ENCODE results near the gene RILPL1.
"Not testable (repeated sequence)": the region's sequence is repeated elsewhere in the genome, so short reads cannot be mapped to it uniquely, and the experiment has no call there.

The RILPL1 gene, protein sequence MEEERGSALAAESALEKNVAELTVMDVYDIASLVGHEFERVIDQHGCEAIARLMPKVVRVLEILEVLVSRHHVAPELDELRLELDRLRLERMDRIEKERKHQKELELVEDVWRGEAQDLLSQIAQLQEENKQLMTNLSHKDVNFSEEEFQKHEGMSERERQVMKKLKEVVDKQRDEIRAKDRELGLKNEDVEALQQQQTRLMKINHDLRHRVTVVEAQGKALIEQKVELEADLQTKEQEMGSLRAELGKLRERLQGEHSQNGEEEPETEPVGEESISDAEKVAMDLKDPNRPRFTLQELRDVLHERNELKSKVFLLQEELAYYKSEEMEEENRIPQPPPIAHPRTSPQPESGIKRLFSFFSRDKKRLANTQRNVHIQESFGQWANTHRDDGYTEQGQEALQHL

DNA sequence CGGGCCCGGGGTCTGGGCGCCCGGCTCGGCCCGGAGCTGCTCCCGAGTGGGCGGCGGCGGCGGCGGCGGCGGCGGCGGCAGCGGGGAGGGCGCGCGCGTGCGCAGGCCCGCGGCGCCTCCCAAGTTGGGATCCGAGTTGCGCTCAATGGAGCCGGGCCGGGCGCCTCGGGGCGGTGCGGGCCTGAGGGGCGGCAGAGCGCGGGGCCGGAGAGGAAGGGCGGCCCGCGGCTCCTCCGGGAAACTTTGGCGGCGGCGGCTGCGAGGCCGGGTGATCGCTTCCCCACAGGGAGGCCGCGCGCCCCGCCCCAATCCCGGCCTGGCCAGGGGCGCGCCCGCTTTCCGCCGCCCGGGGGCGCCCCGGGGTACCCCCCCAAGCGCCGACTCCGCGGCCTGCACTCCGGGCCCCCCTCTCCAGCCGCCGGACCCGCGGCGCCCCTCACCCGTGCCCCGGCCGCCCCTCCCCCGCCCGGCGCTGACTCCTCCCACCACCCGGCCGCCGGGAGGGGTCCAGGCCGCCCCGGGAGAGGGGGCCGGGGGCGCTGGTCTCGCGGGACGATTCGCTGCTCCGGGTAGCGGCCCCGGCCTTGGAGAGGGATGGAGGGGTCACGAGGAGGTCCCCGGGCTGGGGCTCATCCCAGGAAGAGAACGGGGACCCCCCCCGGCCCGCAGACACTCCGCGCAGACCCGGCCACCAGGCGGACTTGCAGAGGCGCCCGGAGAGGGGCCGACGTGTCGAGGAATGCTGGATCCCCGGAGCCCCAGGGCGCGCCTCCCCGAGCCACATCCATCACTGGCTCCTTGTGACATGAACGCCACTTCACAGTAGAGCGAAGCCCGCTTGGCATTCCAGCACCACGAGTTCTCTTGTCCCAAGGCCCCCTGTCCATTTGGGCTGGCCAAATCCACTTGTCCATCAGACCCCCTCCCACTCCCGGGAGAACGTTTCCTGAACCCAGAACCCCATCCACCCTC, at the start of gene RILPL1:
RILPL1 (minus strand) TSS at position 48 of the 972 bp plus-strand sequence. CDS start 237 bp downstream, outside the sequence.
- peak; percentile 13 for DNase-seq (ENCODE audit: low spot score)

DNA sequence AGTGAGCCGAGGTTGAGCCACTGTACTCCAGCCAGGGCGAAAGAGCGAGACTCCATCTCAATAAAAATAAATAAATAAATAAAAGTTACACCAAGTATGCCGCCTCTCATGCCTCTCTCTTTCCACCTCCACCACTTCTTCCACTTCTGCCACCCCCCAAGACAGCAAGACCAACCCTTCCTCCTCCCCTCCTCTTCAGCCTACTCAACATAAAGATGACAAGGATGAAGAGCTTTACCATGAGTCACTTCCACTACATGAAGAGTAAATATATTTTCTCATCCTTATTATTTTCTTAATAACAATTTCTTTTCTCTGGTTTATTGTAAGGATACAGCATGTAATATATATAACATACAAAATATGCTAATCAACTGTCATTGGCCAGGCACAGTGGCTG, 47.3 kb upstream of the RILPL1 start:
- DNase-seq (ENCODE audit: low spot score) = no peak

DNA sequence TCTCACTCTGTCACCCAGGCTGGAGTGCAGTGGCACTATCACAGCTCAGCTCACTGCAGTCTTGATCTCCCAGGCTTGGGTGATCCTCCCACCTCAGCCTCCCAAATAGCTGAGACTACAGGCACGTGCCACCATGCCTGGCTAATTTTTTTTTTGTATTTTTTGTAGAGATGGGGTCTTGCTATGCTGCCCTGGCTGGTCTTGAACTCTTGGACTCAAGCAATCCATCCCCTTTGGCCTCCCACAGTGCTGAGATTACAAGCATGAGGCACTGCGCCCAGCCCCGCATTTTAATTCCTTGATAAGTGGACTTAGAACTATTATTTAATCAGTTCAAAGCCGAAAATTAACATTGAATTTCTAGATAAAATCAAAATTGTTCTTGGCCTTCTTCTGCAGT, 45.3 kb upstream of the RILPL1 start:
- DNase-seq (ENCODE audit: low spot score) = not testable (repeated sequence)

DNA sequence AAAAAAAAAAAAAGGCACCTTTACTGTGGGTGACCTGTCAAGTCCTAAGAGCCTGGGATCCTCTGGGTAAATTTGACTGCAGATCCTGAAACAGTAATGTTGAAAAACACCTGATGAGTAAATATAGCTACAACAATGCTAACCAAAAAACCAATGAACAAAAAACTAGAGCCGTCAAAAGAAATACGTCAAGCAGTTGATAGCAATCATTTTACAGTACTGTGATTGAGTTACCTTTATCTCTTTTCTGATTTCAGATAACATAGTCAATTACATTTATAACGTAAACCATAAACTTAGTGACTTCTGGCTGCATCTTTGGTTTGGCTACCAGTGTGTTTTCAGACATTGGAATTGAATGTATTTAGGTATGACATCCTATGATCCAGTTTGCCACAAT, 44.7 kb upstream of the RILPL1 start:
- DNase-seq (ENCODE audit: low spot score) = no peak

DNA sequence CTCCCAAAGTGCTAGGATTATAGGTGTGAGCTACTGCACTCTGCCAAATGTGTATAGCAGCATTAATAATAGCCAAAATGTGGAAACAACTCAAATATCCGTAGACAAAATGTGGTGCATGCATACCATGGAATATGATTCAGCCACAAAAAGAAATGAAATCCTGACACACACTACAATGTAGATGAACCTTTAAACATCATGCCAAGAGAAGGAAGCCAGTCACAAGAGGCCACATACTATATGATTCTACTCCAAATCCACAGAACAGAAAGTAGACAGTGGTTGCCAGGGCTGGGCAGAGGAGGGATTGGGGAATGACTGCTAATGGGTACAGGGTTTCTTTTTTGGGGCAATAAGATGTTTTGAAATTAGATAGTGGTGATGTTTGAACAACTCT, 43.1 kb upstream of the RILPL1 start:
- DNase-seq (ENCODE audit: low spot score) = no peak

DNA sequence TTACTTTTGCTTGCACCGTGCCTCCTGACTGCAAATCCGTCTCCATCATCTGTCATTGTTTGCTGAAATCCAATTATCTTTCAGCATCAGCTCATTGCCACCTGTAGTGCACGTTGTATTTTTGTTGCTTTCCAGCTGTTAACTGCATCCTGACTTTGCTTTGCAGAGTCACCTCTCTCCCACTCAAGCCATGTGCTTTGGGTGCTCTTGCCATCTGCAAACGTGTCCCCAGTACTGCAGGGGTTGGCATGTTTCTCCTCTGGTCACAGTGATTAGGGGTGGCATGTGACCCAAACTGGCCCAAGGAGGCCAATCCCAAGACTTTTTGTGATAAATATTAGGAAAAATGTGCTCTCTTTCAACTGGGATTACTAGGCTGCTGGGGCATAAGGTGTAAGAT, 40.4 kb upstream of the RILPL1 start:
- no peak for DNase-seq (ENCODE audit: low spot score)

DNA sequence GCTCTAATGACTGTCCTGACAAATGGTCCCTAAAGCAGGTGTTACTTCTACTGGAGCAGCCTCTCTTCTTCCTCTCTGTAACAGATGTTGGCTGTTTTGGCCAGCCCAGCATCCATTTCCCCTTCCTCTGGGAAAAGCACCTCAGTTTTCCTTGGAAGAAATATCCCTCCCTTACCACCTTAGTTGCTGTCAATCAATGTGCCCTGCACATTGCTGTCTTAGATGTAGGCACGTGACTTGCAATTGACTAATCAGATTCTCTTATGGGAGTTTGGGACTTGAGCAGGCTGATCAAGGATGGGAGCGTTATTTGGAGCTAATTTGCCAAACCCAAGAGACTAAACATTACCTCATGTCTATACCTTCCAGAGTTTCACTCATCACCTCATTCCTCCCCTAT, 38.9 kb upstream of the RILPL1 start:
- no peak for DNase-seq (ENCODE audit: low spot score)

DNA sequence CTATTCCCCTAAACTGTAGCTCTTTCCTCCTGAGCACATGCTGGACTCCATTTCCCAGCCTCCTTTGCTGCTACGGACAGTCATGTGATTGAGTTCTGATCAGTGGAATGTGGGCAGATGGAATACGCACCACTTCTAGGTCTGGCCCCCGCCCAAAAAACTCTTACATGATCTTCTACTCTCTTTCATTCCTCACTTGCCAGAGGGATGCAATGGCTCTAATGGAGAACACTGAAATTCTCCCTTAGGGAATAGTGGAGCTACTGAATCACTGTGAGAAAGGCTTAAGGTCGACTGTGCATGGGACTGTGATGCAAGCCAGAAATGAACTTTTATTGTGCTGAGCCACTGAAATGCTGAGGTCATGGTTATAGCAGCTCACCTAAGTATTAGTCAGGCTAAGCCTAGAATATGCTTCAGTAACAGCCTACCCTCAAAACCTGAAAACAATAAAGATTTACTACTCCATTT, 37.9 kb upstream of the RILPL1 start:
- no peak for DNase-seq (ENCODE audit: low spot score)

DNA sequence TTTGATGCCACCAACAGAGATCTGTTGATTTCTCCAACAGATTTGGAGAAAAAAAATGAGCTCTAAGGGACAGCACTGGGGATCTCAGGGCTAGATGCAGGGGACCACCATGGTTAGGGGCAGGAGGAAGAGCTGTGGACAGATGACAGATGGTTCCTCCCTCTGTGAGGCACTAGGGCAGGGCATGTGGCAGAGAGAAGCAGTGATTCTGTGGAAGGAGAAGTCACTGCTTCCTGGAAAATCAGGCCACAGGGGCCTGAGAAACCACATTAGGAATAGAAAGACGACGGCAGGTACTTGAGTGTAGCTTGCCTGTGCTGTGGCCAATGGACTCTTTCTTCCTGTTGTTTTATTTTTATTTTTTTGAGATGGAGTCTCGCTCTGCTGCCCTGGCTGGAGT, 25.9 kb upstream of the RILPL1 start:
- no peak for DNase-seq (ENCODE audit: low spot score)

DNA sequence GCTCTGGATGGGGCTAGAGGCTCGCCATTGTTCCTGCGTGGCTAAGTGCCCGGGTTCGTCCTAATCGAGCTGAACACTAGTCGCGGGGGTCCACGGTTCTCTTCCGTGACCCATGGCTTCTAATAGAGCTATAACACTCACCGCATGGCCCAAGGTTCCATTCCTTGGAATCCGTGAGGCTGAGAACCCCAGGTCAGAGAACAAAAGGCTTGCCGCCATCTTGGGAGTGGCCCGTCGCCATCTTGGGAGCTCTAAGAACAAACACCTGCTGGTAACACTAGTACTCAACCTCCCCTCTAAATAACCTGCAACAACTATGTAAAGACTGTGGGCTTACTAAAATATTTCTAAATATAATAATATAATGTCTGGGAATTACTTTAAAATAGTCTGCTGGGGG, 25.0 kb upstream of the RILPL1 start:
- not testable (repeated sequence) for DNase-seq (ENCODE audit: low spot score)

DNA sequence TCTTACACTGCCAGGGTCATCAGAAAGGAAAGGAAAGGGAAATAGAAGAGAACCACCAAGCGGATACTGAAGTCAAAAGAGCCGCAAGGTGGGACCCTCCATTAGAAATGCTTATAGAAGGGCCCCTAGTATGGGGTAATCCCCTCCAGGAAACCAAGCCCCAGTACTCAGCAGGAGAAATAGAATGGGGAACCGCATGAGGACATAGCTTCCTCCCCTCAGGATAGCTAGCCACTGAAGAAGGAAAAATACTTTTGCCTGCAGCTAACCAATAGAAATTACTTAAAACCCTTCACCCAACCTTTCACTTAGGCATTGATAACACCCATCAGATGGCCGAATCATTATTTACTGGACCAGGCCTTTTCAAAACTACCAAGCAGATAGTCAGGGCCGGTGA, 21.3 kb upstream of the RILPL1 start:
- DNase-seq (ENCODE audit: low spot score) = not testable (repeated sequence)

DNA sequence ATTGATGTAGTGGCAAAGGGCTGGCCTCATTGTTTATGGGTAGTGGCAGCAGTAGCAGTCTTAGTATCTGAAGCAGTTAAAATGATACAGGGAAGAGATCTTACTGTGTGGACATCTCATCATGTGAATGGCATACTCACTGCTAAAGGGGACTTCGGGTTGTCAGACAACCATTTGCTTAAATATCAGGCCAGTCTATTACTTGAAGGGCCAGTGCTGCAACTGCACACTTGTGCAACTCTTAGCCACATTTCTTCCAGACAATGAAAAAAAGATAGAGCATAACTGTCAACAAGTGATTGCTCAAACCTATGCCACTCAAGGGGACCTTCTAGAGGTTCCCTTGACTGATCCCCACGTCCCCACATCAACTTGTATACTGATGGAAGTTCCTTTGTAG, 20.6 kb upstream of the RILPL1 start:
- not testable (repeated sequence) for DNase-seq (ENCODE audit: low spot score)

DNA sequence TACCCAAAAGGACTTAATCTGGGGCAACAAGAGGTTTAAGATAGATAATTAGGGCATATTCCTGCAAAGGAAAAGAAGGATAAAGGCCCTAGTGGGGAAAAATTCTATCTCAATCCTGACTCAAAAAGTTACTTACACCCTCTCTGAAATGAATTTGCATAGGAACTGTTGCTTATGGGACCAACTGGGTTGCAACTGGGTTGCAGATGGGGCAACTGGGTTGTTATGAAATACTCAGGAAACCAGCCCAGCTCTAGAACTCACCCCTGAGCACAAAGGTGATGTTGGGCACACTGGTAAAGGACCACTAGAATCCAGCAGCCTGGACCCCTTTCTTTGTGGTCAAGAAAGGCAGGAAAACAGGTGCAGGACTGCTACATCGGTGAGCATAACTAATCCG, 17.2 kb upstream of the RILPL1 start:
- DNase-seq (ENCODE audit: low spot score) = no peak

DNA sequence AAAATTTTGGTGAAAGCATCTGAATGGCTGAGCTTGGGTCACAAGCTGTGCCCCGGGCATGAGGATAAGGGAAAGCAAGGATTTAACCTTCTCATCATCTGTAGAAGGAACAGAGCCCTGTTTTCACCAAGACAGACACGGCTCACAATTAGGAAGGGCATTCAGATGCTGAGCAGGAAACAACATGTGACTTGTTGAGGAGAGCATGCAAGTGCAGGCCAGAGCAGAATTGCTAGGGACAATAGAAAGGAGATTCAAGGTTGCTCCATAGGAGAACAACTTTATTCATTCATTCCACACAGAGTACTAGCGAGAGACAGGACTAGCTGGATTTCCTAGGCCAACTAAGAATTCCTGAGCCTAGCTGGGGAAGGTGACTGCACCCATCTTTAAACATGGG, 14.6 kb upstream of the RILPL1 start:
- no peak for DNase-seq (ENCODE audit: low spot score)

DNA sequence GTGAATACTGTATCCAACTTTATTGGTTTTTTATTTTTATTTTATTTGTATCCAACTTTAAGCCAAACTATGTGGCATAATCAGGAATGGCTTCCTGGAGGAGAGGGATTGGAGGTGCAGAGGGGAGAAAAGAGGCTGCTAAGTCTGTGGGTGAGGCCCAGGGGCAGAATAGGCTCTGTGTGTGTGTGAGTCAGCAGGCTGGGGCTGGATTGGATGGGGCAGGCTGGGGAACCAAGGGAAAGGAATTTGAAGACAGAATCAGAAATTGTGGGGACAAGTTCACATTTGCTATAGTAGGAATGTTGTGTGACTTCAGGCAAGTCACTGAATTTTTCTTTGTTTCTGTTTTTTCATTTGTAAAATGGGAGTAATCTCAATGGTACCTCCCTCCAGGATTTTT, 12.8 kb upstream of the RILPL1 start:
- no peak for DNase-seq (ENCODE audit: low spot score)

DNA sequence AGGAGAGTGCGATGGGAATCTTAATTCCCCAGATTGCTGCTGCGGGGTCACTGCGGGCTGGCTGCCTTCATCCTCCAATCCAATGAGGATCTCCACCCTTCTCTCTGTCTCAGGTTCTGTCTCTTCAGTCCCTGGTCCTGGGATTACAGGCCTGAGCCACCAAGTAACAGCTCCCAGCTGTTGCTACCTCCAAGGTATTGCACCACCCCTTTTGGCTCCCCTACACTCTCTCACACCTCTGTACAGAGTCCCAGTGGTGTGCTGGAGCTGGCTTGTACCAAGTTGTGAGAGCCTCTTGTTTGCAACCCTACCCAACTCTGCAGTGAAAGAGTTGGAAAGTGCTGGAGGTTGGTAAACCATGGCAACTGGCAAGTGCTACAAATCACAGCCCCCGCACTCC, 10.0 kb upstream of the RILPL1 start:
- no peak for DNase-seq (ENCODE audit: low spot score)

DNA sequence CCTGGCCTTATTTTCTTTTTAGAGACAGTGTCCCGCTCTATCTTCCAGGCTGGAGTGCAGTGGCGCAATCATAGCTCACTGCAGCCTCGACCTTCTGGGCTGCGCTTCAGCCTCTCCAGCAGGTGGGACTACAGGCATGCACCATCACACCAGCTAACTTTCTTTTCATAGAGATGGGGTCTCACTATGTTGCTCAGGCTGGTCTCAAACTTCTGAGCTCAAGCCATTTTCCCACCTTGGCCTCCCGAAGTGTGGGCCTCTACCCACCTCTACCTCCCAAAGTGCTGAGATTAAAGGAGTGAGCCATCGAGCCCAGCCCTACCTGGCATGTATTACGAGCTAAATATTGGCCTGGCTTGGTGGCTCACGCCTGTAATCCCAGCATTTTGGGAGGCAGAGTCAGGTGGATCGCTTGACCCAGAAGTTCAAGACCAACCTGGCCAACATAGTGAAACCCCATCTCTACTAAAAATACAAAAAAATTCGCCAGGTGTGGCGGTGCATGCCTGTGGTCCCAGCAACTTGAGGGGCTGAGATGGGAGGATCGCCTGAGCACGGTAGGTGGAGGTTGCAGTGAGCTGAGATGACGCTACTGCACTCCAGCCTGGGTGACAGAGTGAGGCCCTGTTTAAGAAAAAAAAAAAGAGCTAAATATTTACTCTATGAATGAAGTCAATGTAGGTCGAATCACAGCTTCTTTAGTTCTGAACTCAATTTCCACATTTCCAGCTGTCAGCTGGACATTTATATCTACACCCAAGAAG, 7.6 kb upstream of the RILPL1 start:
- DNase-seq (ENCODE audit: low spot score) = no peak

DNA sequence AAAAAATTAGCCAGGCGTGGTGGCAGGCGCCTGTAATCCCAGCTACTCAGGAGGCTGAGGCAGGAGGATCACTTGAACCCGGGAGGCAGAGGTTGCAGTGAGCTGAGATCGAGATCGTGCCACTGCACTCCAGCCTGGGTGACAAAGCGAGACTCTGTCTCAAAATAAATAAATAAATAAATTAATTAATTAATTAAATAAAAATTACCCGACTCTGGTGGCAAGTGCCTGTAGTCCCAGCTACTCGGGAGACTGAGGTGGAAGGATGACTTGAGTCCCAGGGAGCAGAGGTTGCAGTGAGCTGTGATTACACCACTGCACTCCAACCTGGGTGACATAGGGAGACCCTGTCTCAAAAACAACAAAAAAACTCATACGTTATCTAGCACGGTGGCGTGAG, 2.4 kb upstream of the RILPL1 start:
- DNase-seq (ENCODE audit: low spot score) = not testable (repeated sequence)

DNA sequence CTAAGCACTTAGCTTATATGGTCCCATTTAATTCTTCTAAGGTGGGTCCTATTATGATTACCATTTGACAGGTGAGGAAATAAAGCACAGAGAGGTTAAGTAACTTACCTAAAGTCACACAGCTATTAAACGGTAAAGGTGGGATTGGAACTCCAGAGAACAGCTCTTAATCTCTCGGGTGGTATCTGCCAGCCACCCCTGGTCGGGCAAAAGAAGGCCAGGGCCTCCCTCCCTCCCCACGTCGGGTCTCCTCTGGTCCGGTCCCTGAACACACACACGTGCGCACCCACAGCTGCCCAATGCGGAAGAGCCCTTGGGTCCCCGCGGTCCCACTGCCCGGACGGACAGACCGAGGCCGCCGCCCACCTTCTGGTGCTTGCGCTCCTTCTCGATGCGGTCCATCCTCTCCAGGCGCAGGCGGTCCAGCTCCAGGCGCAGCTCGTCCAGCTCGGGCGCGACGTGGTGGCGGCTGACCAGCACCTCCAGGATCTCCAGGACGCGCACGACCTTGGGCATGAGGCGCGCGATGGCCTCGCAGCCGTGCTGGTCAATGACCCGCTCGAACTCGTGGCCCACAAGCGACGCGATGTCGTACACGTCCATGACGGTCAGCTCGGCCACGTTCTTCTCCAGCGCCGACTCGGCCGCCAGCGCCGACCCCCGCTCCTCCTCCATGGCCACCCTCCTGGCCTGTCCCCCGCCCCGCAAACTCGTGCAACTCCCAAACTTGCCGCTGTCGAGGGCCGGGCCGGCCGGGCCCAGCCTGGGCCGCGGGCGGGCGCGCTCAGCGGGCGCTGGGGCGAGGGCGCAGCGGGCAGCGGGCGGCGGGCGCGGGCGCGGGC, 490 bp downstream of the RILPL1 start:
- no peak for DNase-seq (ENCODE audit: low spot score)

DNA sequence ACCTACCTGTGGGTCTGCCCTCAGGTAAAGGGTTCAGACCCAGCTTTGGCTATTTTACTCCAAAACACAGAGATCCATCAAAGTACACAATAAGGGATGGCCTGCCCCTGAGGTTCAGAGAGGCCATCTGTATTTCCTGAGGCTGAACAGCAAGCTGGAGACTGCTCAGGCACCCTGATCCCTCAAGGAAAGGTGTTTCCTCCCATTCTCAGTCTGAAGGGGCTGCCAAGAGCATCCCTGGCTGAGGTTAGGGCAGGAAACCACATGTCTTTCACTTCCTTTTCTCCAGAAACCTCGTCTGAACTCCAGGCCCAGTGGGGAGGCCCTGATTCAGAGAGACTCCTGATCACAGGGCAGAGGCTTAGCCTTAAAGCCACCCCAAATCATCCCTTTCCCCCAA, 1.5 kb downstream of the RILPL1 start:
- DNase-seq (ENCODE audit: low spot score) = no peak

DNA sequence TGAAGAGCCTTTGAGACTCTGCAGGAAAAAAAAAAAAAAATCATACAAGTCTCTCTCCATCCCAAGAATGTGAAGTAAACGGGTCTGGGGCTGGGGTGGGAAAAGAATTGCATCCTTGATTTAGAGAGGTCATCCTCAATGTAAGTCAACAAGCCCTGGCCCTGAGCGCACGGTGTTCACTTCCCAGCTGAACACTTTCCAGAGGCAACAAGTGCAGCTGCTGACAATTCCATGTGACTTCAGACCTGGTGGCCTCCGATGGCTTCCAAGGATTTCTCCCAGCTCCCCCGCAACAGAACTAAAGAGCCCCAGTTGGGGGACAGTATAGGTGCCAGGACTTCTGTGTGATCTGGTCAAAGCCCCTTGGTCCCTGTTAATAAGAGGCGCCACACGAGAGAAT, 2.4 kb downstream of the RILPL1 start:
- DNase-seq (ENCODE audit: low spot score) = no peak
